C4-2B (cell line): ENCODE data around the gene NCMAP.
A peak's percentile ranks its signal among the peaks of the same experiment; 100 is the strongest.

Experiments used
- H3K27ac ChIP-seq: fragments of 450-650 bp; 2 replicates; pipeline ENCODE4 v1.5.1; 2017
- ZFX ChIP-seq: fragments of 450-650 bp; IDR thresholded peaks from 2 replicates; pipeline ENCODE4 v1.6.1; 2017
- TF ChIP-seq, protein P1 (sequence below): fragments of 450-650 bp; conservative IDR thresholded peaks from 2 replicates; pipeline ENCODE4 v1.5.1; 2017; ENCODE audit warnings: mild to moderate bottlenecking

Gene NCMAP

GRCh38 chr1:24636661-24637357 is 80.9 kb downstream of the NCMAP start:
- H3K27ac ChIP-seq, result no peak overlapping the region

DNA sequence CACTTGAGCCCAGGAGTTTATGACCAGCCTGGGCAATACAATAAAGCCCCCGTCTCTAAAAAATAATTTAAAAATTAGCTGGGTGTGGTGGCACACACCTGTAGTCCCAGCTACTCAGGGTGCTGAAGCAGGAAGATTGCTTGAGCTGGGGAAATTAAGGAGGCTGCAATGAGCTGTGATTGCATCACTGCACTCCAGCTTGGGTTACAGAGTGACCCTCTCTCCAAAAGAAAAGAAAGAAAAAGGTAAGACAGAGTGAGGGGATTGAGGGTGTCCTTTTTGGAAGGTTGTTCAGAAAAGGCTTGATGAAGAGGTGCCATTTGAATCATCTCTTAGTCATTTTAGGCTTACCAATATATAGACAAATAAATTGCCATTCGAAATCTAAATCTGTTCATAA is 83.2 kb downstream of the NCMAP start:
- H3K27ac ChIP-seq, result no peak overlapping the region
- no peak for TF ChIP-seq ZFX
- TF ChIP-seq, protein P1, sequence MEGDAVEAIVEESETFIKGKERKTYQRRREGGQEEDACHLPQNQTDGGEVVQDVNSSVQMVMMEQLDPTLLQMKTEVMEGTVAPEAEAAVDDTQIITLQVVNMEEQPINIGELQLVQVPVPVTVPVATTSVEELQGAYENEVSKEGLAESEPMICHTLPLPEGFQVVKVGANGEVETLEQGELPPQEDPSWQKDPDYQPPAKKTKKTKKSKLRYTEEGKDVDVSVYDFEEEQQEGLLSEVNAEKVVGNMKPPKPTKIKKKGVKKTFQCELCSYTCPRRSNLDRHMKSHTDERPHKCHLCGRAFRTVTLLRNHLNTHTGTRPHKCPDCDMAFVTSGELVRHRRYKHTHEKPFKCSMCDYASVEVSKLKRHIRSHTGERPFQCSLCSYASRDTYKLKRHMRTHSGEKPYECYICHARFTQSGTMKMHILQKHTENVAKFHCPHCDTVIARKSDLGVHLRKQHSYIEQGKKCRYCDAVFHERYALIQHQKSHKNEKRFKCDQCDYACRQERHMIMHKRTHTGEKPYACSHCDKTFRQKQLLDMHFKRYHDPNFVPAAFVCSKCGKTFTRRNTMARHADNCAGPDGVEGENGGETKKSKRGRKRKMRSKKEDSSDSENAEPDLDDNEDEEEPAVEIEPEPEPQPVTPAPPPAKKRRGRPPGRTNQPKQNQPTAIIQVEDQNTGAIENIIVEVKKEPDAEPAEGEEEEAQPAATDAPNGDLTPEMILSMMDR, result no peak

More at GRCh38 chr1:24636661-24637357, 80.9 kb downstream of the NCMAP start:
- TF ChIP-seq, protein P1, result no peak
- TF ChIP-seq ZFX, result no peak

DNA sequence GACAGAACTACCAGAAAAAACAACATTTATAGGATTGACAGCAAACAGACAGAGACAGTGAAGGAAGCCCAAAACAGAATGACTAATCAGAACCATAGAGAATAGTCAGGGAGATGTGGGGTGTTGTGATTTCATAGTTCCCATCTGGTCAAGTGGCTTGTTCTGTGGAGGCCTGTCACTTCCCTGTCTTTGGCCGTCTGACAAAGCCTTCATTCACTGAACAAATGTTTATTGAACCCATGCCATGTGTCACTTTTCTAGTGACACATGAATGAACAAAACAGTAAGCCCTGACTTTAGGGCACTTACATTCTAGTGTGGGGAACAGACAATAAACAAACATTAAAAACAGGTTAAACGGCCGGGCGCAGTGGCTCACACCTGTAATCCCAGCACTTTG is 84.0 kb downstream of the NCMAP start:
- H3K27ac ChIP-seq, result no peak overlapping the region
- TF ChIP-seq, protein P1, result no peak
- TF ChIP-seq ZFX, result no peak

GRCh38 chr1:24640288-24640687 is 84.4 kb downstream of the NCMAP start:
- no peak overlapping the region for H3K27ac ChIP-seq

DNA sequence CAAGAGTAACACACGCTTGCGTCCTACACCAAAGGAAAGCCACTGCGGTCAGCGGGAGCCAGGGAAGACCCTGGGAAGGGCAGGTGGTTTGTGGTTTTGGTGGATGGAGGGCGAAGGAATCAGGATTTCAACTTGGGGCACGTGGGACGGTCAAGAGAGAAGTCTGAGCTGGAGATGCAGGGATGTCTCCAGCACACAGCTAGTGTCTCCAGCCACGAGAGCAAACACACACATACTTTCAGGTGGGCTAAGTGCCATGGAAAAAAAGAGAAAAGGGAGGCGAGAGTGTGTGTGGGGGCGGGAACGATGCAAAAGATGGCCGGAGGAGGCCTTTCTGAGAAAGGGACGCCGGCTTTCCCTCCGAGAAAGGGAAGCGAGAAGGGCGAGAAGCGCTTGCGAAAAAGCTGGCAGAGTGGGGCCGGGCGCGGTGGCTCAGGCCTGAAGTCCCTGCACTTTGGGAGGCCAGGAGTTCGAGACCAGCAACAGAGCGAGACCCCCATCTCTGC is 85.8 kb downstream of the NCMAP start:
- no peak for TF ChIP-seq ZFX
- TF ChIP-seq, protein P1, result no peak
- peak overlapping the region; percentile 98 for H3K27ac ChIP-seq

More at GRCh38 chr1:24640288-24640687, 84.4 kb downstream of the NCMAP start:
- TF ChIP-seq, protein P1, result no peak
- no peak for TF ChIP-seq ZFX

- H3K27ac ChIP-seq, result peak within 1 kb of the TSS; percentile 98
- TF ChIP-seq, protein P1, result 0 out of 2 replicates have a peak, but pooled peaks have one; percentile 9
- TF ChIP-seq ZFX, result peak; percentile 66
These were observed 86.8 kb downstream of the NCMAP start, which contains the start of gene SRRM1 for GRCh38 chr1:24642481-24643362. SRRM1 (plus strand) TSS chr1:24643302; CDS start chr1:24643327, 25 bp downstream.
